ENCODE data around the gene CASP4.

Gene CASP4

DNA sequence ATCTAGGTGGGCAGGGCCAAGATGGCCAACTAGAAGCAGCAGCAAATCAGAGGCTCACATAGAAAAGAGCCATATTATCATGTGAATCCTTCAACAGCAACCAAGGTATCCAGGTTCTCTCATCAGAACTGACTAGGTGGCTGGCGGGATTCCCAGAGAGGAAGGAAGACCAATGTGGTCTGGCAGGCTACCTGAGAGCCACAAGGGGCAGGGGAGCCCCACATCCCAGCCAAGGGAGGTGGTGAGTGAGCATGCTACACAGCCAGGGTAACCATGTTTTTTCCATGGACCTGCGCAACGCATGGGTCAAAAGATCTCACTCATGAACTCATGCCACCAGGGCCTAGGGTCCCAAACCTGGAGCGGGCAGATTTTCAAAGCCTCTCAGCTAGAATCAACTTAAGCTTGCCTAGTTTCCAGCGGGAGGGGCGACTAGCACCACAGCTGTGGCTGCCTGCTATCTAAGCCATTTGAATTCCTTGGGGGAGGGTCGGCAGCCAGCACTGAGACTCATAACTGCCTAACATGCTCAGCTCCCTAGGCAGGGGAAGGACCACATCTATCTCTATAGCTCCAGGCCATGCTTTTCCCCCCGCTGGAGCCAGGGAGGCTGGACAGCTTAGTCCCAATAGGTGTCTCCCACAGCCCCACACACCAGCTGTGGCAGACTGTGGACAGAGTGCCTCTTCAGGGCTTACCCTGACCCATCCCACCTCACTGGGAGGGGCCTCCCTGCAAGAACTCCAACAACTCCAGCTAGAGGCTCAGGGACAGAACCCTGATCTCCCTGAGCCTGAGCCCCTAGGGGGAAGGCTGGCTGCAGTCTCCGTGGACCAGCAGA, 41.4 kb downstream of the CASP4 start:
- TF ChIP-seq POLR2A (IDR thresholded peaks at IDR 0.05; ENCODE audit: low read depth, low read length) = no peak
- DNase-seq (ENCODE audit: insufficient read length, low spot score) (no peak), FAIRE-seq (no peak)

DNA sequence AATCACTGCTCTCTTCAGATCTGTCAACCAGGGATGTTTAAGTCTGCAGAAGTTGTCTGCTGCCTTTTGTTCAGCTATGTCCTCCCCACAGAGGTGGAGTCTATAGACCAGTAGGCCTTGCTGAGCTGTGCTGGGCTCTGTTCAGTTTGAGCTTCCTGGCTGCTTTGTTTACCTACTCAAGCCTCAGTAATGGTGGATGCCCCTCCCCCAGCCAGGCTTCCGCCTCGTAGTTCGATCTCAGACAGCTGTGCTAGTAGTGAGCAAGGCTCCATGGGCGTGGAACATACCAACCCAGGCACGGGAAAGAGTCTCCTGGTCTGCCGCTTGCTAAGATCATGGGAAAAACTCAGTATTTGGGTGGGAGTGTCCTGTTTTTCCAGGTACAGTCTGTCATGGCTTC, 42.5 kb downstream of the CASP4 start:
- DNase-seq (ENCODE audit: insufficient read length, low spot score) = no peak
- TF ChIP-seq POLR2A (IDR thresholded peaks at IDR 0.05; ENCODE audit: low read depth, low read length) = no peak
- no peak for FAIRE-seq

DNA sequence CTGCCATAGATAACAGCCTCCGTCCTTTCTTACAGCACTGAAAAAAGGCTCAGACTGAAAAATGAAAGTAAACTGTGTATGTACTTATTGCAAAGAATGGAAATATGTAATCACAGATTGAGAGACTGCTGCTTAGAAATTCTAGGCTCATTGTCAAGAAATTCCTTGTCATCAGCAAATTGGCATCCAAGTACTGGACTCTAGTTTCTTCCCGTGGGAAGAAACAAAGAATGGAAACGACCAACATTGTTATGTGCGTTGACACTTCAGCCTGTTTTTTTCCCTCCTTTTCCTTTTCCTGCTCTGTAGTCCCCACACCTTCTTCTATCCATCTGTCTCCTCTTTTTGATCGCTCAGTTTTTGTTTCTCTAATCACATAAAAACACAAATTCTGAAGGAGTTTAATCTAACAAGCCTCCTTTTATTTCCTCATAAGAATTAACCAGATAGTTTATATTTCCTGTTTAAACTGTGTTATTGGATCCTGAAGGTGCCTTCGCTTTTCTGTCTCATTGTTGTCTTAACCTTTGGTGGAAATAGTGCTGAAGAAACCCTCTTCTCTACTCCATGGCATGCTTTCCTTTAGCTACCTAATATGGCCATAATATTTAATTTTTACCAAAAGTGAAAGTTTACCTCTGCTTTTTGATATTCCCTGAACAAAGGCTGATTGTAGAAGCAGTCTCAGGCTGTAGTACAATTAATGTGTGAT, 50.1 kb downstream of the CASP4 start:
- DNase-seq (ENCODE audit: insufficient read length, low spot score) = no peak
- no peak for FAIRE-seq
- TF ChIP-seq POLR2A (IDR thresholded peaks at IDR 0.05; ENCODE audit: low read depth, low read length) = no peak

DNA sequence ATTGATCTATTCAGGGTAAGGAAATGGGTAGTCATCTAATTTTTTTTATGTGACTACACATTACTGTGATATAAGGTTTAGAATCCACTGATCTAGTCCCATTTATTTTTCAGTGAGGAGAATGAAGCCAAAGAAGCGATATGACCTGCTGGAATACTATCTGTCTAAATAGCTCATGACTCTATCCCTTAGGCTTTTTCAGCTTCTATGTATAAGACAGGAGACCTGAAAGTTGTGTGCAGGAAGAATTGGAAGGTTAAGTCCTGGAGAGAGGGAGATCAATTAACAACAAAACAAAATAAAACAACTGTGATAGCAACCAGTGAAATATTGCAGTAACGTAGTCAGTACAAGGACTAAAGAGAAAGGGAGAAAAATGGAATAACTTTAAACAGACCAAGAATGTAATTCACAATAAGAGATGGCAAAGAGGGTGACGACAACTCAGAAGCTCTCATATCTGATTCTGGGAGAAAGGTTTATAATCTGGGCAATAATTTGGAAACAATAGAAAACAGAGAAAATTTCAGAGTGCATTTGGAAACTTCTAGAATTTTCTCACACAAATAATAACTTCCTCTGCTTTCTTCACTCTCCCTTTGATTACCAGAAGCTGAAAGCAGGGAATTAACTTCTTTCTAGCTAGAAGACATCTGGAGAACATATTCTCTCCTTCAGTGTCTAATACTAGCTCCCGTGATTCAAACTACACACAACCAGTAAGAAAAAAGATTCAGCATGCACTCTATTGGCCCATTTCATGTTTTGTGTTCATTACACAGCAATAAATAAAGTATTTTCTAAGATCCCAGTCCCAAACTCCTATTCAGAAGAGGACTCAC, 50.9 kb downstream of the CASP4 start:
- TF ChIP-seq POLR2A (IDR thresholded peaks at IDR 0.05; ENCODE audit: low read depth, low read length) = no peak
- DNase-seq (ENCODE audit: insufficient read length, low spot score) (no peak), FAIRE-seq (no peak)

DNA sequence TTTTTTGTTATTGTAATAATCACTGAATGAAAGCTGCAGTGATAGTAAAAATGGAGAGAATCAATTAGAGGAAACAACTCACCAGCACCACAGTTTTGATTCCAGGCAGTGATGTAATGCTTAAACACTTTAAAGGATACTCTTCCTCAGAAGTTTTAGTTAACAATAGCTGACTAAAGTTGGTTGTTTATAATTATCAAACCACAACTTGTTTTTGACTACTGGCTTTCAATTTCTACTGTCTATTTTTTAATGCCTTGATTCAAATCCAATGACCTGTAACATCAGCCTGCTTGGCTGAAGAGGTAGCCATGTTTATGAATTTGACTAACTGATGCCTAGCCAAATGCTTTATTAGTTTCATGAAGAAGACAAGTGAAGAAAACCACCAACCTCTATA, 51.9 kb downstream of the CASP4 start:
- no peak for TF ChIP-seq POLR2A (IDR thresholded peaks at IDR 0.05; ENCODE audit: low read depth, low read length)
- DNase-seq (ENCODE audit: insufficient read length, low spot score) (no peak), FAIRE-seq (no peak)

DNA sequence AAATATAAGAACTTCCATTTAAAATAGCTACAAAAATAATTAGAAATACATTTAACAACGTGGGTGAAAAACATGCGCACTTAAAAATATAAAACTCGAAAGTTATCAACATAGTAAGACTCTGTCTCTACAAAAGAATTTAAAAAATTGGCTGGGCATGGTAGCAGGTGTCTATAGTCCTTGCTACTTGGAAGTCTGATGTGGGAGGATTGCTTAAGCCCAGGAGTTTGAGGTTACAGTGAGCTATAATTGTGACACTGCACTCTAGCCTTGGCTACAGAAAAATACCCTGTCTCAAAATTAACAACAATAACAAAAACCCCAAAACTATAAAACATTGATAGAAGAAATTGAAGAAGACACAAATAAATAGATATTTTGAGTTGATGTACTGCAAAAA, 56.3 kb downstream of the CASP4 start:
- FAIRE-seq (no peak), DNase-seq (ENCODE audit: insufficient read length, low spot score) (no peak)
- TF ChIP-seq POLR2A (IDR thresholded peaks at IDR 0.05; ENCODE audit: low read depth, low read length) = no peak

DNA sequence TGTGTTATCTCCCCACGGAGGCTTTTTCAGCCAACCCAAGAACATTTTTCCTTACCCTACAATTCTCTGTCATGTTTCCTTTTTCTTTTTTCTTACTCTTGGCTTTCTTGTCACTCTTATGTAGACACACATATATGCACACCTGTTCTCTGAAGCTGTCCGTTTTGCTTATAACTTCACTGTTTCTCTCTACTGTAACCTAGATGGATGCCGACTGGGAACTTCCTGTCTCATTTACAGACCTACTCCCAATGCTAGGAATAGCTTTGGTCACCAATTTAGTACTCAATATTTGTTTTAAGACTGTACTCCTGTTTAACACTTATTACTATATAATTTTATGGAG, 60.2 kb downstream of the CASP4 start:
- DNase-seq (ENCODE audit: insufficient read length, low spot score) = no peak
- FAIRE-seq = no peak
- TF ChIP-seq POLR2A (IDR thresholded peaks at IDR 0.05; ENCODE audit: low read depth, low read length) = no peak

DNA sequence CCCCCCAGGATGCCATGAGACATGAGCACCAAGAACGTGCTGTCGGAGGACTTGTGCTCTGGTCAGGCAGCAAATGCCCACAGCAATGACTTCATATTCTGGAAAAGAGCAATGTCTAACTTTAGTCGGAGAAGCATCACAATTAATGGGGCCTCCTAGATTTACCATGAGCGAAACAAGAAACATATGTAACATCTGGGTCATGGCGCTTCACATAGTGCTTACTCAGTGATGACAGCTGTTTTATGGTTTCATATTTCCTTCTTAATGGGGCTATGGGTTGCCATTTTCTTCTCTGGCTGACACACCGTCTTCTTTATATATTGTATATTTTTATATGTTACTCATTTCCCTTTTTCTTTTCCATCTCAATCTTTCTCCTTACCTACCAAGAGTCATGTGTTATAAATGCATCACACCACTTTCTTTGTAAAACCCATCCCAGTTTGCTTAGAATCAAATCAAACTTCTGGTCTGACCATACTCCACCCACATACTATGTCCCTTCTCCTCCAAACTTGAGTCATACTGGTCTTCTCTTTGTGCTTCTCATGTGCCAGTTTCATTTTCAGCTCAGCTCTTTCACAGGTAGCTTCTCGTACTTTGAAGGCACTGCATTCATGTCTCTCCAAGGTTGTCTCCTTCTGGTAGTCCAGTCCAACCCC, 60.7 kb downstream of the CASP4 start:
- DNase-seq (ENCODE audit: insufficient read length, low spot score) (no peak), FAIRE-seq (no peak)
- no peak for TF ChIP-seq POLR2A (IDR thresholded peaks at IDR 0.05; ENCODE audit: low read depth, low read length)

DNA sequence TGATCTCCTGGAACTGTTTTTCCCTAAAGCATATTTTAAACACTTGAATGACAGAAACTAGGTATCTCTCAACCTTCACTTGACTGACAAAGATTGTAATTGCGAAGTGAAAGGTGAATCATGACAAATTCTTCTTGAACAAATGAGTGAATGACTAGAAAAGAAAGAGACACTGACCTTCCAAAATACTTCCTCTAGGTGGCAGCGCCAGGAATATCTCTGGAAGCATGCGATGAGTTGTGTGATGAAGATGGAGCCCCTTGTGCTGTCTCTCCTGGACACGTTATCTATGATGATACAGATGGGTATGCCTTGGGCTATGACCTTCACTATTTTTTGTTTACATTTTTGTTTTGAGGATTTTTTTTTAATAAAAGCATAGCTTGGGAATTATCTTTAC, 63.1 kb downstream of the CASP4 start:
- FAIRE-seq (no peak), DNase-seq (ENCODE audit: insufficient read length, low spot score) (no peak)
- no peak for TF ChIP-seq POLR2A (IDR thresholded peaks at IDR 0.05; ENCODE audit: low read depth, low read length)

DNA sequence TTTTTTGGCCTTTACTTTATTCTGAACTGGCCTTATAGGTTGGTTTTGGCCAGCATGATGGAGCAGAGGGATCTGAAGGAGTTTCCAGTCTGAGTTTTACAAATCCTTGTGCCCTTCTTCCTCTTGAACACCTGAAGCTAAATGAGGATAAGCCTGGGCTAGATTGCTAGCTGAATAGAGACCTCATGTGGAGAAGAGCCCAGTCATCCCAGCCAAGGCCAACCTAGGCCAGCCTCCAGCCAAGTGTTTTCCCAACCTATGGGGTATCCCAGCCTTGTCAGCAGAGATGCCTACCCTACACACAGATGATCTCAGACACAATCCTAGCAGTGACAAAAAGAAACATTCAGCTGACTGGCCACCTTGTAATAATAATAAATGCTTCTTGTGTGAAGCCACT, 69.1 kb downstream of the CASP4 start:
- DNase-seq (ENCODE audit: insufficient read length, low spot score) = no peak
- TF ChIP-seq POLR2A (IDR thresholded peaks at IDR 0.05; ENCODE audit: low read depth, low read length) = no peak
- FAIRE-seq = no peak

DNA sequence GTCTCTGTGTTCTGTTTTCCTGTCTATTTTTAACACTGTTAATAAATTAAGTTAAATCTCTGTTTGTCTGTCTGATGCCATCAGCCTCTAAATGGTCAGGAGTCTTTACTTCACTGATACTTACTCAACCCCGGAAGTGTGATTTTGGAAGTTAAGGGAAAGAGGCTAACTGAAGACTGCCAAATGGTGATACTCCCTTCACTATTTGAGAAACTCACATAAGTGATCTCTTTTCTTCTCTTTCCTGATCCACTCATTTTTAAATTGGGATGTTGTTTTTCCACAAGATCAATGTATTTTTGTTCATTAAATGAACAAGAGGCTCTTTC, 69.7 kb downstream of the CASP4 start:
- FAIRE-seq (no peak), DNase-seq (ENCODE audit: insufficient read length, low spot score) (no peak)
- TF ChIP-seq POLR2A (IDR thresholded peaks at IDR 0.05; ENCODE audit: low read depth, low read length) = no peak

DNA sequence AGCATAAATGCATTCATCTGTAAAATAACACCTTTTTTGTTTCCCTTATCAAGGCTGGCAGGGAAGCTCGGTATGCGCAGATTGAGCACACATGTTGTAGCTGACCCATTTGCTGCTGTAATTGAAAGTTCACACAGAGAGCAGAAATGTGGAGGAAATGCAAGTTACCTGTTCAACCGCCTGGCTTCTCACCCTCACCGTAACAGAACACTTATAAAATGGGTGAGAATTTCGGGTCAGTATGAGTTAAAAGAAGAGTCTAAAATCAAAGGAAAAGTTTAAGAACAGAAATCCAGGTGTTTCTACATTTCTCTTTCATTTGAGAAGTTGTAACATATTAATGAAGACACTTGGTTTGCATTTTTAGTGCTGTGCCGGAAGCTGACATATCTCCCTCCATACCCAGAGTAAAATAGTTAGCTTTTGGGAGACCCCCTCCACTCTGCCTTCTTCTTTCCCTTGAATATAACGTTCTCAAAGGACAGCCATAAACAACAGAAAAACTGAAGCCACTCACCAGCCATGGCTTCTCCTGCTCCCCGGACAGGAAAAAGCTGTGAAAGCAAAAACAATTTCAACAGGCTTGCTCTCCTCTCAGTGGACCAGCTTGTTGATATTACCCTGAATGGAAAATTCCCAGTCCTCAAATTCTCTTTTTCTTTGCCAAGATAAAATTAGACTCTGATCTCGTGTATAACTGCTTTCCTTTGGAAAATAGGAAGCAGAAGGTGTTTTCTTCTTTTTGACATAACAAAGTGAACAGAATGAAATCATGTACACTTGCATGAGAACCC, 70.3 kb downstream of the CASP4 start, which contains the start of gene CASP12:
Gene CASP12 (minus strand): TSS at position 570 of the 794 bp plus-strand sequence.
- FAIRE-seq (no peak), DNase-seq (ENCODE audit: insufficient read length, low spot score) (no peak)
- no peak for TF ChIP-seq POLR2A (IDR thresholded peaks at IDR 0.05; ENCODE audit: low read depth, low read length)

DNA sequence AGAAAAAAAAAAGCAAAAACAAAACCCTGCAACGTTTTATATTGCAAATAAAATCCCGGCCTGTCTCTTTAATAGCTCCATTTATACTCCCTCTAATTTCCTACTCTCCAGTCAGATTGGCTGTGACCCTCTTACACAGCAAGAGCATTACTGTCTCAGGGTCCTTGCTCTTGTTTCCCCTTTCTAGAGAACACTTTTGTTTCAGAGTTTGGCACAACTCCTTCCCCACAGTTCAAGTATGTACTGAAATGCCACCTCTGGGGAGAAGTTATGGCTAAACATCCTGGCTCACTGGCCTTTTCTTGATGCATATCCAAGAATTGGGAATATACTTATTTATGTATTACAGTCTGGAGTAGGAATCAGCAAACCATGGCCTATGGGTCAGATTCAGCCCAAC, 72.7 kb downstream of the CASP4 start:
- FAIRE-seq = no peak
- DNase-seq (ENCODE audit: insufficient read length, low spot score) = no peak
- TF ChIP-seq POLR2A (IDR thresholded peaks at IDR 0.05; ENCODE audit: low read depth, low read length) = no peak
